SIG-M5 (cell line): ENCODE data around the gene CTNNA2.

Experiments
- DNase-seq: peaks from one replicate; lab custom pipeline; 2025; lab: John Stamatoyannopoulos, UW

Gene CTNNA2

DNA sequence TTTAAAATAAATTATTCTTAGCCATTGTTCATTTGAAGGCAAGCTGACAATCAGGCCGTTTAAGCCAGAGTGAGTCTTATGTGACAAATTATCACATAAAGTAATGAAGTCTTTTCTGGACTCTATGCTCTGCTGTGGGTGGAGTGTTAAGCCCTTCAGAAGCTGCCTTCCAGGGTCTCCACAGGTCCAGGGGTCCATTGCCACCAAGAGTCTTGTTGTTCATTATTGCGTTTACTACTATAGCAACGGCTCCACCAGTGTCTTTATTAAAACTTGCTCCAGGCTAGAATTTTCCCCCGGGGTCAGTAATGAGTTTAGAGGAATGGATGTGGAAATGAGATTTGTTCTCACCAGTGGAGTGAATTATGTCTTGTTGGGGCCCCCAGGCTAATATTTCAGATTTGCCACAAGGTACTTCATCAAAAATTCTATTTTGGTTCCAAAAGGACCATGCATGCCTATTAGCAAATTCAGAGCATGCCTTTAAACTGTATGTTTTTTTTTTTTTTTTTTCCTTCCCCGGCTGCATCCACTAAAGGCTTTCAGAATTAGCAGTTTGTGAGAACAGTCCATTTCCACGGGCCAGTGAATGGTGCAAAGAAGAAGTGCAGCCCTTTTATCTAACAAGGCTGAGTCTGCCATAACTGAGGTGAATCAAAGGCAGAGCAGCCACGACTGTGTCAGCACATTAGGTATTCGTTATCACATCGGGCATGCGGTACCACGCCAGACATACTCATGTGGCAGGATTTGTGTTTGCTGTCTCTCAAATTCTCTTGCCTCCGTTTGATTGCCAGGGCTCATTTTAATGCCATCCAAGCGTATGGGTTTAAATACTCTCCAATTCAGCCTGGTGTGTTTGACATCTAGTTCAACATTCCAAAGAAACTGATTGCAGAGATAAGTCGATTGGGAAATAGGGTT is 817.9 kb downstream of the CTNNA2 start:
- DNase-seq = no peak

- no peak for DNase-seq
These were observed 821.0 kb downstream of the CTNNA2 start for GRCh38 chr2:80333886-80334285.

- no peak for DNase-seq
These were observed 822.6 kb downstream of the CTNNA2 start for GRCh38 chr2:80335411-80335810.

DNA sequence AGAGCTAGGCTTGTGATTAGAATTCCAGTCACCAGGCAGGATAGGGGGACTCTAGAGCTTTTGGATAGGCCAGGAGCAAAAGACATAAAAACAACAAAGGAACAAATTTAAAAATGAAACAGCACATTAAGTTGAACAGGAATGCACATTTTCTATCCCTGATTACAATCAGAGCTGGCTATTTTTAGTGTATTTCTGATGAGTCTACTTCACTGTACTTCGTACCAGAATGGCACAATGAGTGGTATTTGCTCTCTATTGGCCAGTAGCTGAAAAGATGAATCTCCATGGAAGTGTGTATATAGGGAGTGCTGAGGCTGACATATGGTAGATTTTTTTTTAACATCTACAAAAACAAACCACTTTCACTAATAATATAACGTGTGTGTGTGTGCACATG is 825.9 kb downstream of the CTNNA2 start:
- DNase-seq = no peak

- no peak for DNase-seq
These were observed 827.2 kb downstream of the CTNNA2 start for GRCh38 chr2:80340022-80340421.

GRCh38 chr2:80348078-80348477 is 835.2 kb downstream of the CTNNA2 start:
- no peak for DNase-seq

- DNase-seq = no peak
These were observed 836.1 kb downstream of the CTNNA2 start for GRCh38 chr2:80348953-80349352.

DNA sequence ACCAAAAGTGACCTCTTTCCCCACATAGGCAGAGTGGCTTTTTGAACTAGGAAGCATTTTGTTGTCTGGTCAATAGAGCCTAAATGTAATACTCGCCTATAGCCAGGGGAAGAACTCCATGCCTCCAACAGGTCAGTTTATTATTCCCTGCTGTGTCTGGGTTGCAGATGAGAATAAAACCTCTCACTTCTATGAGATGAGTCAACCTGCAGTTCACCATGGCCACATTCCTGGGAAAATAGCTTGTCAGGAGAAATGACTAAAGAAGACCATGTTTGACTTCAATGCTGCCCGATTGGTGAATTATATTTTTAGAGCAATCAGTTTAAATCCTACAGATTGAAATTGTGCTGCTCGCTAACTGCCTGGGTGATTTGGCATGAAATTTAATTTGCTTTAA is 838.4 kb downstream of the CTNNA2 start:
- DNase-seq = no peak

GRCh38 chr2:80354858-80355257 is 842.0 kb downstream of the CTNNA2 start:
- no peak for DNase-seq

- no peak for DNase-seq
These were observed 849.1 kb downstream of the CTNNA2 start for GRCh38 chr2:80361904-80362303.

- DNase-seq = no peak
These were observed 850.5 kb downstream of the CTNNA2 start for GRCh38 chr2:80363330-80363729.

GRCh38 chr2:80363791-80364349 is 851.0 kb downstream of the CTNNA2 start:
- no peak for DNase-seq

DNA sequence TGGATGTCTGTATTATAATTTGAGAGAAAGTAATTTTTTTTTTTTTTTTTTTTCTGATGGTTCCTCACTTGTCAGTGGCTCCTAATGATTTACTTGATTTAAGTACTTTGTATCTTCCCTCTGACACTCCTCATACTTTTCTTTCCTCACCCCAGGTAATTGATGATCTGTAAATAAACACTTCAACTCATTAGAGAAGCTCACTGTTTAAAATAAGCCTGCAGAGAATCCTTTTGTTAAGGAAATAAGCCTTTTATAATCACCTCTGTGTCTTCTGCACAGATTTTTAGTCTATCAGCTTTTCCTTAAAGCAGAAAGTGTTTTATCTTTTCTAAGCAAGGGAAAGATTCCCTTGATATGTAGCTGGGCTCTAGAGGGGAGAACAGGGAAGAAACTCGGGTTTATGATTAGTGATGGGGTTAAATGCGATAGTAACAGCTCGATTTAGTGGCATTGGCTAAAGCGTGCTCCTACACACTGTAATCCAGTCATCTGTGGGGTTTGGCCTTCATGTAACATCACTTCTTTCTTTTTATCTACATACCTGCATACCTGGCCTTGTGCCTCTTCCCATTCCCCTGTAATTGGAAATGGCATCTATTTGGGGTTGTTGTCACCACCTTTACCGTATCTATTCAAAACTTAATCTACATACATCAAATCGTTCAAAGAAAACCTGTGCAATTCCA is 851.8 kb downstream of the CTNNA2 start:
- DNase-seq = no peak

GRCh38 chr2:80365762-80366161 is 852.9 kb downstream of the CTNNA2 start:
- no peak for DNase-seq

DNA sequence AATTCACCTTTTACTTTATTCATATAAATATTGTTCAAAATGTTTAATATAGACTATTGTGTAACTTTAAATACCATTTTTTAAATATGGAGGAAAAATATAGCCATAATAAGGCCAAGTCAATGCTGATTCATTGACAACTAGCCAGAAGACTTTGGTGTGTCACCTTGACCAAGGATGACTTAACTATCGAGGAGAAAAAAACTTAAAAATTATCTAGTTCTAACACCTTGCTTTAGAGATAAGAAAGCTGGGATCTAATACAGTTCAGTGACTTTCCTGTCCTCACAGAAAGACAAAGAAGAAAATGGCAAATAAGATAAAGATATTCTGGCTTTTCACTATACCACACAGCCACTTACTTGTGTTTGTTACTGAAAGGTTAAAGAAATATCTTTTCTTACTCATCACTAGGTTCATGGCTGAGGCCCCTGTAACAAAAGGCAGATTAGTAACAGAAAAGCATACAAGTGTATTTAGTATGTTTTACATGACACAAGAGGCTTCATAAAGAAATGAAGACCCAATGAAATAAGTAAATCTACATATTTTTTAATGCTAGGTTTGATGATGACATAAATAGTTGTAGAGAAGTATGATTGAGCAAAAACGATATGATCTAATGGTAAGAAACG is 857.6 kb downstream of the CTNNA2 start:
- no peak for DNase-seq

- DNase-seq = no peak
These were observed 861.3 kb downstream of the CTNNA2 start for GRCh38 chr2:80374105-80374504.

DNA sequence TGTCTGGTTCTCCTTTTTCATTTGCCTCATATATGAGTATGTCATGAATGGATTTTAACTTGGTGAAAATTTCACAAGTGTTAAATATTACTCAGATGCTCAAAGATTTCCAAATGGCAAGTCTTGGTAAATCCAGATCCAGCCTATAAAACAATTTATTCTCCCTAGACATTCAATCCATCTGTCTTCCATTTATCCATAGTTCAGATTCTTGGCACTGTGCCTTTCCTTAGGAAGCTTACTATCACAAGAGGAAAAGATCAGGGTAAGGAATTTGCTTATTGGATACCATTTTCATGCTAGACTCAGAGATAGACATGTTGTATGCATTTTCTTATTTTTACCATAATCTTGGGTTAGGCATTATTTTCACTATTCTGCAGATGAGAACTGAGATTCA is 864.2 kb downstream of the CTNNA2 start:
- no peak for DNase-seq

DNA sequence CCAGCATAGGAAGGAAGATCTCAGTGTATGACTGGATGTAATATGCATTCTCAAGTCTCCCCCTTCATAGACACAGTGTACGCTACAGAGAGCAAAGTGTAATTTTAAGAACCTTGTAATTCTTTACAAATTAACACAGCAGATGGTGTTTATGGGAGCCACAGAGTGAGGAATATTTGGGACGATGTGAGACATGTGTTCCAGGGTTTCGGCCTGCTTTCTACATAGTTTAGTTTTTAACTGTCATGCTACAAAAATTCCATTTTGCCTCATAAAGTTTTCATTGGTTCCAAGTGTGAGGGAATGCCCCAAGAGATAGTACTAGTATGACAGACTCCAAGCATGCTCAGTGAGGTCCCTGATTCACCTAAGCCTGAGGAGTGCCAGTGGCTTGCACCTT is 867.9 kb downstream of the CTNNA2 start:
- DNase-seq = no peak

- no peak for DNase-seq
These were observed 868.8 kb downstream of the CTNNA2 start for GRCh38 chr2:80381666-80382065.

DNA sequence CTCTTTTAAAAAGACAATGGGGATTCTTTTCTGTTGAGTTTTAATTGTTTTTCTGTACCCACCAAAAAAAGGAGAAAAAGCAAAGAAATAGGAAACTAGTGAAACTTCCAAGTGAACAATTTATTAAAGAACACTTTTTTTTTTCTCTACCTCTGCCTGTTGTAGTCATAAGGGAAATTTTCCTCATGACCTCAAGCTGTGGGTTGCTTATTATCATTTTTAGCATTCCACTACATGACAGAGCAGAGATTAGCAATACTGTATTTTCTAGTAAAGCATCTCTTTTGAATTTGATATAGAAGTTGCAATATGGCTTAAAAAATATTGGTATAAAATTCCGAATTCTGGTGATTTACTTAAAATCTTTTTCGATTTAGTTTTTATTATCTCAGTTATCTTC is 879.6 kb downstream of the CTNNA2 start:
- DNase-seq = no peak

DNA sequence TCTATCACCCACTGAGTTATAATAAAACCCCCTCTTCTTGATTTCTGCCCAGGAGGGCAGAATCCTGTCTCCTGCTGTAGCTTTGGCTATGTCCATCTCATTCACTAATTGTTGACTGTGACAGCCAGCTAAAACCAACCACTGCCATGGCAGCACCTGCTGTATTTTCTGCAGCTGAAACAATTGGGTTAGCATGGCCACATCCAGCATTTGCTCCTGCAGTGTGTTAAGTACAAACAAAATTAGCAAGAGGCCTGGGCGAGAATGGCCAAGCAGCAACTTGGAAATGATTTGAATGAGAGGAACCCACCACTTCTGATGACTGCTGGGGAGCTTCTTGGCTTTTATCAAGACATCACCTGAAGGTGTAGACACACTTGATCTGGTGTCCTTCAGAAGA is 881.1 kb downstream of the CTNNA2 start:
- no peak for DNase-seq

DNA sequence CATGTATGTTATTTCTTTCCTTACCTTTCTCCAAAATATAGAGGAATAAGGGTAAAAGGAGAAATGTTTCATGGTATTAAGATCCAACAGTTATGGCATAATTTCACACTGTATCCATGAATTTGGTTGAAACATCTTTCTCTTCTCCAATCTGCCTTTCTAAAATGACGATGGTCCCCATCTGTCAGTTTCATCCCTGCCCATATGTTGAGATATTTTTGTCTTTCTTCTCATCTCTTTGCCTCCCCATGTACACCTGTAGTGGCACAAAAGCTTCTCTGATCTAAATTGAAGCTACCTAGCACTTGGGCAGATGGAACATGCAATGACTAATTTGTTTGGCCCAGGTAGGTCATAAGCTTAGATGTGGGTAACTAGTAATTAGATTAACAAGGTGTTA is 882.4 kb downstream of the CTNNA2 start:
- no peak for DNase-seq

DNA sequence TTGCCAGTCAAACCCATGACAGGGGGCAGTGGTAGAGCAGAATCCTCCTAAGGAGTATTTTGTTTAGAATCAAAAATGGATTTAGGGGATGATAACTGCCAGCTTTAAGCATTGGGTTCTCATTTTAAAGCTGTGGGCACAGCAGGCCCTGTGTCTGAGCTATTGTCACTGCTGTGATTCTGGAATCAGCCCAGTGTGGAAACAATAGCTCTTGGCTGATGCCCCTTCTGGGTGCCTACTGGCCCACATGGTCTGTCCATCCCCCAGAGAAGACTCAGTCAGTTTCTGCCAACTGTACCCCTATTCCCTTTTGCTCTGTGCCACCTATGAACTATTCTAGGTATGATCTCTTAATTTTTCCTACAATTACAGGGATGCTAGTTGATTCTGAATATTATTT is 883.4 kb downstream of the CTNNA2 start:
- DNase-seq = no peak
